Measurements from ENCODE around the gene MPDZ. TPM values are rescaled to one million over a fixed set of nuclear protein-coding genes. Genes with fewer than 3 reads are reported as not detected.

MPDZ gene
- total RNA-seq, 2 donors from 2014 or later: 2.3 to 8.1 TPM

GRCh38 chr9:13270734-13271133 is 8.8 kb downstream of the MPDZ start:
- no peaks in the 10 kb centered on the region for H3K27me3 ChIP-seq
- H3K4me1 ChIP-seq: no peaks in the 10 kb centered on the region
- H3K9ac ChIP-seq (ENCODE audit: low read depth in 2 of 2, low read length in 2 of 2): no peak overlapping the region
- no peak overlapping the region for H3K27ac ChIP-seq
- DNase-seq: no peak
- no peak overlapping the region for H3K4me3 ChIP-seq
- no peaks in the 10 kb centered on the region for H3K9me3 ChIP-seq
- TF ChIP-seq CTCF (IDR thresholded peaks at IDR 0.05): no peak
- no peaks in the 10 kb centered on the region for H3K36me3 ChIP-seq
- intact Hi-C loops (cut with DNase I): no loop called here

GRCh38 chr9:13269589-13270452 is 9.7 kb downstream of the MPDZ start:
- intact Hi-C loops (cut with DNase I): no loop called here

GRCh38 chr9:13268469-13268868 is 11.0 kb downstream of the MPDZ start:
- intact Hi-C loops (cut with DNase I): no loop called here
- no peaks in the 10 kb centered on the region for H3K27me3 ChIP-seq
- DNase-seq: no peak
- no peak overlapping the region for H3K27ac ChIP-seq
- H3K4me3 ChIP-seq: no peak overlapping the region
- no peaks in the 10 kb centered on the region for H3K36me3 ChIP-seq
- no peak for TF ChIP-seq CTCF (IDR thresholded peaks at IDR 0.05)
- H3K9me3 ChIP-seq: no peaks in the 10 kb centered on the region
- no peaks in the 10 kb centered on the region for H3K4me1 ChIP-seq
- no peak overlapping the region for H3K9ac ChIP-seq (ENCODE audit: low read depth in 2 of 2, low read length in 2 of 2)

More at GRCh38 chr9:13269589-13270452, 9.7 kb downstream of the MPDZ start:
- Histone ChIP-seq H3K27me3 (no peaks in the 10 kb centered on the region), H3K36me3 (no peaks in the 10 kb centered on the region), H3K9ac (ENCODE audit: low read depth in 2 of 2, low read length in 2 of 2) (no peak overlapping the region), H3K4me1 (no peaks in the 10 kb centered on the region), H3K27ac (no peak overlapping the region), H3K9me3 (no peaks in the 10 kb centered on the region), H3K4me3 (no peak overlapping the region)
- TF ChIP-seq CTCF (IDR thresholded peaks at IDR 0.05): no peak
- no peak for DNase-seq

- Histone ChIP-seq H3K4me1 (no peaks in the 10 kb centered on the region), H3K9ac (ENCODE audit: low read depth in 2 of 2, low read length in 2 of 2) (no peak overlapping the region), H3K27ac (no peak overlapping the region), H3K4me3 (no peak overlapping the region), H3K27me3 (no peaks in the 10 kb centered on the region), H3K9me3 (no peaks in the 10 kb centered on the region), H3K36me3 (no peaks in the 10 kb centered on the region)
- intact Hi-C loops (cut with DNase I): no loop called here
- DNase-seq: no peak
- no peak for TF ChIP-seq CTCF (IDR thresholded peaks at IDR 0.05)
These were observed 11.7 kb downstream of the MPDZ start for GRCh38 chr9:13267743-13268142.

- Histone ChIP-seq H3K4me3 (no peak overlapping the region), H3K27me3 (no peaks in the 10 kb centered on the region), H3K9me3 (no peaks in the 10 kb centered on the region), H3K36me3 (no peaks in the 10 kb centered on the region), H3K9ac (ENCODE audit: low read depth in 2 of 2, low read length in 2 of 2) (no peak overlapping the region), H3K4me1 (no peaks in the 10 kb centered on the region), H3K27ac (no peak overlapping the region)
- no peak for DNase-seq
- TF ChIP-seq CTCF (IDR thresholded peaks at IDR 0.05): no peak
- intact Hi-C loops (cut with DNase I): no loop called here
These were observed 13.3 kb downstream of the MPDZ start for GRCh38 chr9:13266167-13266566.

Data from colonic mucosa (tissue), 4 donors.